HG03039 (cell line): ENCODE measurements around the gene F10.
"Not testable (repeated sequence)": the region's sequence is repeated elsewhere in the genome, so short reads cannot be mapped to it uniquely, and the experiment has no call there.

Experiments used
- ATAC-seq: cut with Tn5 transposase; IDR thresholded peaks from one replicate; pipeline ENCODE4 v1.9.1; 2021; ENCODE audit warnings: mild to moderate bottlenecking, moderate library complexity; ENCODE audit not compliant: unreplicated experiment

Gene F10

DNA sequence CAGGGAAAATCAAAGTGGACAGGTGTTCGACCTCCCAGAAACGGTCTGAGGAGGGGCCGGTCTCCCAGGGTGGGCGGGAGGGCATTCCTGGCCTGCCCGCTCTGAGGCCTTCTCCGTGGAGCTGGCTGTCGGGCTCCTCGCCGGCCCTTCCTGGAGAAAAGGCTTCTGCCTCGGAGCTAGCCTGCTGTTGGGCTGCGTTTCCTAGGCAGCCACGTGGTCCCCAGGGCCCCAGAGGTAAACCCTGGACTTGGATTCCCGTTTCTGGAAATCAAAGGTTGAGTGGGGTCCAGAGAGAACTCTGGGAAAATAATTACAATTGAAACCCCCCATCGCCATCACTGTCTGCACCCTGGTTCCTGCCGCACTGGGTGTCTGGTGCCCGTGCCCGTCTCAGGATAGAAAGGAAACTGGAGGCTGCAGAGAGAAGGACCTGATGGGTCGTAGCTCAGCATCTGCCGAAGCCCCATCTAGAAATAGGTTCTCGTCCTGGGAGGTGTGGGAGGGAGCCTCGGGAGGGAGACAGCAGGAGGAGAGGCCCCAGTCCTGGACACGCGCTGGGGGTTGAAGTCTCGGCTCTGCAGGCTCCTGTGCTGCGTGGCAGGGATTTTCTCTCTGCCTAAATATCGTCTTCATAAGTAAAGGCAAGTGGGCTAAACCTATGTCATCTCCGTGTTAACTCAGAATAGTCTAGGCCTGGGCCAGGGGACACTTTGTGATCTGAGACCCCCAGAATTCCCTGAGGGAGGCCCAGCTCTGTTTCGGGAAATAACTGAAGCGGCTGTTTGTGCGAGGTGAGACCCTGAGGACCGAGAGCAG lies 28.2 kb downstream of the F10 start:
- ATAC-seq = no peak

DNA sequence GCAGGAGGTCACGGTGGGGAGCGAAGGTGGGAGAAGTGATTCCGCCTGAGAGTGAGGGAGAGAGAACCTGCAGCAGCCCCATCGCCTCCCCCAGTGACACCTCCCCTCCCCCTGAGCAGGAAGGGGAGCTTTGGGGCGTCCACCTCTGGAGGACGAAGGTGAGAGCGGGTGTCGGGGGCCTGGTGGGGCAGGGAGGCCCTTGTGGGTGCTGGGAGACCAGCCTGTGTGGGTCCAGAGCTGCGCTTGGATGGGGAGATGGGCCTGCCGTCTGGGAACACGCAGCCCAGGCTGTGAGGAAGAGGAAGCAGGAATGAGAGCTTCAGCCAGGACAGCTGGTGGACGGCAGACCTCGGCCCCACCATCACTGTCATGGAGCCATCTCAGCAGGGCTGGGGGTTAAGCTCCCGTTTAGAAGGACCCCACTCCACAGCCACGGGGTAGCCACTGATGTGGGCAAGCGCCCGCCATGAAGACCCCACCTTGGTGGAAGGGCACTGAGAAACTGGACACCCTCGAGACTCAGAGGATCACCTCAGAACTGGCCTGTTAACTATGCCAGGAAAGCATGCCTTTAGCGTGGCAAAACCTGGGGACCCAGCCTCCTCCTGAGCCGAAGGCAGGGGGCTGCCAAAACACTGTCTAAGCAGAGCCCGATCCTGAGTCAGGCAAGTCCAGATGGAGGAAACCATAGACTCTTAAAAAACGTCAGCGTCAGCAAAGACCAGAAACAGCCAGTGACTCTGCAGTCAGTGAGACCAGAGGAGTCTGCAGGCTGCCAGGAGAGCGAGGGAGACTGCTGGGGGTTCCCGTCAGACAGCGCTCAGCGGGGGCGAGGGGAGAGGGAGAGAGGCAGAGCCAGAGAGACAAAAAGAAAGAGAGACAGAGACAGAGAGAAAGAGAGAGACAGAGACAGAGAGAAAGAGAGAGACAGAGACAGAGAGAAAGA lies 29.4 kb downstream of the F10 start:
- no peak for ATAC-seq

DNA sequence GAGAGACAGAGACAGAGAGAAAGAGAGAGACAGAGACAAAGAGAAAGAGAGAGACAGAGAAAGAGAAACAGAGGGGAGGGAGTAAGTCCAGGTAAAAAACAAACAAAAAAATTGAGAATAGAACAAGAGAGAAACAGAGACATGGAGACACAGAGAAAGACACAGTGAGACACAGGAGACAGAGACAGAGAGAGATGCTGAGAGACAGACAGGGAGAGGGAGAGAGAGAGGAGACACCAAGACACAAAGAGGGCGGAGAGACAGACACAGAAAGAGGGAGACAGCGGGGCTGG lies 30.0 kb downstream of the F10 start:
- ATAC-seq = no peak

- no peak for ATAC-seq
These were observed 30.6 kb downstream of the F10 start for GRCh38 chr13:113152984-113153809.

- ATAC-seq = peak; percentile 42
These were observed 31.5 kb downstream of the F10 start for GRCh38 chr13:113153810-113154748.

DNA sequence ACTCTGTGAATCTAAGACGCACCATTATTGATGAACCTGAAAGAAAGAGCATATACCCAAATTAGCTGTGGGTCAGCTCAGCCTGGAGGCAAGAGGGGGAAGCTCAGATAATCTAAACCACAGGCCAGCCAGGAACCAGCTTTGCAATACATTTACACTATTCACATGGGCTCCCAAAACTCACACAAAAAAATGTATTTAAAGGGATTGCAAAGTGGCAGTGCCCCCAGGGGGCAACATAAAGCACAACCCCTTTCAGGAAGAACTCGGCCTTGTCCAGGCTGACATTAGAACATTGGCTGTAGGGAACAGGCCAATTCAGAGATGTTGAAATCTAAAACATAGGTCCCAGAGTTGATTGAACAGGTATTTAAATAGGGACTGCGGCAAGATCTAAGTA lies 32.6 kb downstream of the F10 start:
- no peak for ATAC-seq

DNA sequence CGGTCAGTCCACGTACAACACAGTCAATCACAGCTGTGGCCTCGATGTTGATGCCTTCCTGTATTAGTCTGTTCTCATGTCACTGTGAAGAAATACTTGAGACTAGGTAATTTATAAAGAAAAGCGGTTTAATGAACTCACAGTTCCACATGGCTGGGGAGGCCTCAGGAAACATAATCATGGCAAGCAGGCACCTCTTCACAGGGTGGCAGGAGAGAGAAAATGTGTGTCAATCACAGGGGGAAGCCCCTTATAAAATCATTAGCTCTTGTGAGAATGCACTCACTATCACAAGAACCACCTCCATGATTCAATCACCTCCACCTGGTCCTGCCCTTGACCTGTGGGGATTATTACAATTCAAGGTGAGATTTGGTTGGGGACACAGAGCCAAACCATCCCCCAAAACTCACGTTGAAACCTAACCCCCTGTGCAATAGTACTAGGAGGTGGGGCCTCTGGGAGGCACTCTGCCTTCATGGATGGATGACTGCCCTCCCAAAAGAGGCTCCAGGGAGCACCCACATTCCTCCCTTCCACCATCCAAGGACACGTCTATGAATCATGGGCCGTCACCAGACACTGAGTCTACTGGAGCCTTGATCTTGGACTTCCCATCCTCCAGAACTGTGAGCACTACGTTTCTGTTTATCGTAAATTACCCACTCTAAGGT lies 33.5 kb downstream of the F10 start:
- no peak for ATAC-seq

- ATAC-seq = no peak
These were observed 34.8 kb downstream of the F10 start for GRCh38 chr13:113157206-113157928.

DNA sequence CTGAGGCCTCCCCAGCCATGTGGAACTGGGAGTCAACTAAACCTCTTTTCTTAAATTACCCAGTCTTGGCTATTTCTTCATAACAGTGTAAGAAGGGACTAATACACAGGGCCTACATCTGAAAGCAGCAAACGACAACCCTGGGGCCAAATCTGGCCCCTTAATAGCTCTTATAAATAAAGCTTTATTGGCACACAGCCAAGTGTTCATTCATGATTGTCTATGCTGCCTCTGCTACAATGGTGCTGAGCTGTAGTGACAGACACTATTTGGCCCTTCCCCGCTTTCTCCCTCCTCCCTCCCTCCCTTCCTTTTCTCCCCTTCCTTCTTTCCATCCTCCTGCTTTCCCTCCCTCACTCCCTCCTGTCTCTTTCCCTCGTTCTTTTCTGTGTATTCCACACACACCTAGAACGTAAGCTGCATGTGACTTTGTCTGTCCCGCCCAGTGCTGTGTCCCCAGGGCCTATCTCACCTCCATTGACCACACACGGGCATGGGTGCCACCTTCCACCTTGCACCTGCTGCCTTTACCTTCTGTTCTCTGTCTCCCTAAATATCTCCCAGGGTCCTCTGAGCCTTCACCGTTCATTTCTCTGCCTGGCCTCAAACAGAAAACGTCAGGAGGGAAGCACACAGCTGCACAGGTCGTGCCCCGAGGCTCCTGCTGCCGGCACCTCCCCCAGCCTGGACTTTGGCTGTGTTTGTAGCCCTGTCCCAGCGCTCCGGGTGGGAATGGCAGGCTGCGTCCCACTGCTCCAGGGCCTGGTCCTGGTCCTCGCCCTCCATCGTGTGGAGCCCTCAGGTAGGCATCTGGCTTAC lies 35.5 kb downstream of the F10 start, which contains the start of gene PROZ:
TSS of gene PROZ (plus strand) at position 720 of the 819 bp plus-strand sequence. CDS start at position 733, 13 bp downstream.
- ATAC-seq = no peak

GRCh38 chr13:113158946-113159345 lies 36.3 kb downstream of the F10 start:
- no peak for ATAC-seq

- no peak for ATAC-seq
These were observed 37.1 kb downstream of the F10 start for GRCh38 chr13:113159701-113160100.

- no peak for ATAC-seq
These were observed 38.4 kb downstream of the F10 start for GRCh38 chr13:113160983-113161382.

GRCh38 chr13:113161433-113161832 lies 38.8 kb downstream of the F10 start:
- no peak for ATAC-seq

DNA sequence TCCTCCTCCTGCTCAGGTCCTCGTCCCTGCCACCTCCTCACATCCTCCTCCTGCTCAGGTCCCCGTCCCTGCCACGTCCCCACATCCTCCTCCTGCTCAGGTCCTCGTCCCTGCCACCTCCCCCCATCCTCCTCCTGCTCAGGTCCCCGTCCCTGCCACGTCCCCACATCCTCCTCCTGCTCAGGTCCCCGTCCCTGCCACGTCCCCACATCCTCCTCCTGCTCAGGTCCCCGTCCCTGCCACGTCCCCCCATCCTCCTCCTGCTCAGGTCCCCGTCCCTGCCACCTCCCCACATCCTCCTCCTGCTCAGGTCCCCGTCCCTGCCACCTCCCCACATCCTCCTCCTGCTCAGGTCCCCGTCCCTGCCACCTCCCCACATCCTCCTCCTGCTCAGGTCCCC lies 39.4 kb downstream of the F10 start:
- ATAC-seq = not testable (repeated sequence)

GRCh38 chr13:113162783-113163685 lies 40.4 kb downstream of the F10 start:
- no peak for ATAC-seq

DNA sequence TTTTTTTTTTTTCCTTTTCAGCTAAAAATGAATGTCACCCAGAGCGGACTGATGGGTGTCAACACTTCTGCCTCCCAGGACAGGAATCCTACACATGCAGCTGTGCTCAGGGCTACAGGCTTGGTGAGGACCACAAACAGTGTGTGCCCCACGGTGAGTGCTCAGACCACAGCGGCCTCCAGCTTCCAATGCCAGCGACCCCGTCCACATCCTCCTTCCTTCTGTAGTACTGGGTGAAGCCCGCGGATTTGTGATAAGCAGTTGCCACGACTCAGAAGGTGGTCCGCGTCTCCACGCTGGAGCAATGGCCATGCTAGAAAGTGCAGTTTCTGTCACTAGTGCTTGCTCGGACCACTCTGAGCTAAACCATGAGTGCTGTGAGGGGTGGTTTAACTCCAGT lies 41.9 kb downstream of the F10 start:
- ATAC-seq = no peak

DNA sequence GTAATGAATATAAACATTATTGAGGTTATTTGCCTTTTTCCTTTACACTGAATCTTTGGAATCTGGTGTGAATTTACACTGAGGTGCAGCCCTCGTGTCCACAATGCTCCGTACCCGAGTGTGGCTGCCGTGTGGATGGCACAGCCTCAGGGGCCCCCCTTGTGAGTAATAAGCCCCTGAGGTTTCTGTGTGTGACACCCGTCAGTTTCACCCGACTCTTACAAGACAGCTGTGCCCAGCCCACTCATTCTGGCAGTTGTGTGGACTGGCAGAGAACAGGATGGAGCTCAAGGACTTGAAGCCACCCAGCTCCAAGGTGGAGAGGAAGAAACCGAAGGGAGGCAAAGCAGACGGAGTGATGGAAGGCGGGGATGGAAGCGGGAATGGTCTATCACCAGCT lies 43.7 kb downstream of the F10 start:
- ATAC-seq = no peak
